Neuron (in vitro differentiated cells): ENCODE measurements around the gene CDYL2.

Experiments used
- H2AFZ ChIP-seq: one replicate; pipeline ENCODE4 v1.6.1; 2013; ENCODE audit warnings: low read depth, mild to moderate bottlenecking, inconsistent platforms, low read length, moderate library complexity
- H3K27me3 ChIP-seq: one replicate; pipeline ENCODE4 v1.6.1; 2013; ENCODE audit warnings: low read length; ENCODE audit not compliant: insufficient read depth
- H3K36me3 ChIP-seq: one replicate; pipeline ENCODE4 v1.6.1; 2013; ENCODE audit warnings: low read length; ENCODE audit not compliant: insufficient read depth
- H3K4me1 ChIP-seq: one replicate; pipeline ENCODE4 v1.6.1; 2013; ENCODE audit warnings: low read length; ENCODE audit not compliant: insufficient read depth
- H3K4me3 ChIP-seq: 2 replicates; pipeline ENCODE4 v1.5.1; 2013; ENCODE audit warnings: mild to moderate bottlenecking, low read length, moderate library complexity
- H3K9me3 ChIP-seq: one replicate; pipeline ENCODE4 v1.6.1; 2013; ENCODE audit warnings: low read length

Gene CDYL2

DNA sequence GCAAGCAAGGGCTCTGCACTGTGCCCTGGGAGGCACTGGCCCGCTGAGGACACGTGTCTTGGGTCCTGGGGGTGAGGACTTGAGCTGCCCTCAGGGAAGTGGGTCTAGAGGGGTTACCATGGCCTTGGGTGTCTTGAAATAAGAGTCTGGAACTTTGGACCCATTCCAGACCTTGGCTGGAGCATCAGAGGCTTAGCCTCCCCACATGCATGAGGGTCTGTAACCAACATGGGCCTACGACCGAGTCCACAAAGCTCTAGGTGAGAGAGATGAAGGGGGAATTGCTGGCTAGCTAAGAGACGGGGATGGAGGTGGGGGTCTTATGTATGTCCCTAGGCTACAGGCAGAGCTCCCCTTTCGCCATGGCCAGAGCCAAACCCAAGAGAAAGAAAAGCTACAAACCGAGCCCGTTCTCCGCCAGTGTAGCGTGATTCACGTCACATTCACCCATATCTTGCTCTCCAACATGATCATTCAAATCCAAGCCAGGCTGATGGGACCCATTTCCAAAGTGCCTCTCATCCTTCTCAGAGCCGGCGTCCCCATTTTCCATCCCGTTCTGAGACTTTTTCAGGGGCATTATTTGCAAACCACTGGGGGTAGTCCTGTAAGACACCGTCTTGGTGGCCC, 120.1 kb downstream of the CDYL2 start:
- no peak overlapping the region for H2AFZ ChIP-seq
- H3K36me3 ChIP-seq, result no peaks in the 10 kb centered on the region
- H3K4me1 ChIP-seq, result no peaks in the 10 kb centered on the region
- H3K9me3 ChIP-seq, result no peaks in the 10 kb centered on the region
- H3K27me3 ChIP-seq, result no peaks in the 10 kb centered on the region
- no peak overlapping the region for H3K4me3 ChIP-seq

- Histone ChIP-seq H3K27me3 (no peaks in the 10 kb centered on the region), H3K4me3 (no peak overlapping the region), H3K36me3 (no peaks in the 10 kb centered on the region), H3K4me1 (no peaks in the 10 kb centered on the region), H2AFZ (no peak overlapping the region), H3K9me3 (no peaks in the 10 kb centered on the region)
Observed at GRCh38 chr16:80683646-80684045, 120.8 kb downstream of the CDYL2 start.

DNA sequence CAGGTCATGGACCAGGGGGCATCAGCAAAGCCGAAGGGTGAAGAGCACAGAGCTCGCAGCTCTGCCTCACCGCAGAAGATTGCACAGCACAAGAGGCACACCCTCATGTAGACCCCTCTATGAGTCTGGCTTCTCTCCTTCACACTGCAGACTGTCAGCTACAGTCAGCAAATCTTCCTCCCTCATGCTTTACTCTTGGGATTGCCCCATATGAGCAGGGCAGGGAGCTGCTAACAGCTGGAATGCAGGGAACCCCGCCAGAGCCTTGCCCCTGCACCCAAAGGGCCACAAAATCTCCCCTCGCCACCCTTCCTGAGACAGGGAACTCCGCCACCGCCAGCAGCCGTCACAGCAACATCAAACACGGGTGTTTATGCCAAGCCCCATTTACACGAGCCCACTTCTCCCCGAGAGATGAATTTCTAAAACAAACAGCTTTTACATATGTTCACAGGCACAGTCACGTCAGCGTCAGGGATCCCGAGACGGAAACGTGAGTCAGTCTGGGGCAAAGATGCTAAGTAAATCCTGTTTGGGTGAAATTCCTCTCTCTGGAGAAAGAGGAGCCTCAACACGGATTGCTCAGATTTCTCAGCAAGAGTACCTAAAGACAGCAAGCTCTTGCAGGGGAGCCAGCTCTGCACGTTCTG, 121.9 kb downstream of the CDYL2 start:
- no peaks in the 10 kb centered on the region for H3K4me1 ChIP-seq
- H3K27me3 ChIP-seq, result no peaks in the 10 kb centered on the region
- no peaks in the 10 kb centered on the region for H3K36me3 ChIP-seq
- H3K4me3 ChIP-seq, result no peak overlapping the region
- H3K9me3 ChIP-seq, result no peaks in the 10 kb centered on the region
- H2AFZ ChIP-seq, result no peak overlapping the region

GRCh38 chr16:80681436-80681835, 123.0 kb downstream of the CDYL2 start:
- no peak overlapping the region for H3K4me3 ChIP-seq
- H3K9me3 ChIP-seq, result no peaks in the 10 kb centered on the region
- no peaks in the 10 kb centered on the region for H3K27me3 ChIP-seq
- H3K36me3 ChIP-seq, result no peaks in the 10 kb centered on the region
- H2AFZ ChIP-seq, result no peak overlapping the region
- no peaks in the 10 kb centered on the region for H3K4me1 ChIP-seq

DNA sequence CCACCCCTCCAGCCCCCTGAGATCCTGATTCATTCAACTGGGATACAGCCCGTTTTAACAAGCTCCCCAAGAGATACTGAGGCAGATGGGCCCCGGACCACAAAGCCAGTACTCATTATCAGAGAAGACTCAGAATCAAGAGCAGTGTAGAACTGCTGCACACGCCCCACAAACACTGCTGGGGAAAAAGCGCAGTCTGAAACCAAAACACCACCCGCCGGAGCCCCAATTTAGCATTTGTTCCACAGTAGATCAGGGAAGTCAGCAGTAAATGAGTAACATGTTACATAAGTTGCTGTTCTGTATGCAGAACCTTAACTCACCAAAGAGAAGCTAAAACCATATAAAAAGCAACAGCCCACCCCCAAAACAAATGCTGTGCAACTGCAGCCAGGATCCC, 123.6 kb downstream of the CDYL2 start:
- no peaks in the 10 kb centered on the region for H3K36me3 ChIP-seq
- no peaks in the 10 kb centered on the region for H3K27me3 ChIP-seq

DNA sequence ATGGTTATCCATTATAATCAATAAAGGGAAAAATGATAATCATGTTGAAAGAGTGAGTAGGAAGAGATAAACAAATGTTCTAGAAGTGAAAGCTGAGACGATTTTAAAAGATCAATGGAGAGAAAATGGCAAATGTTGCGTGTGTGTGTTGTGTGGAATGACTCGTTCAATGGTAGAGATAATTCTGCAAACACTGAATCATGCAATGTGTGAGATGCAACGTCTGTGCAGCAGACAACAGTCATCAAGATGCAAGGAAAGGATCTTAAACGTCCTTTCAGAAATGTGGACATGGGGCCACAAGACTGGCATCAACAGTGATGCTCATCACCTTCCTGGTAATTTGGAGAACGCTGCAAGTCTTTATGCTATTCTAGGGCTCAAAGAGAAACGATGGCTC, 124.4 kb downstream of the CDYL2 start:
- Histone ChIP-seq H3K9me3 (no peaks in the 10 kb centered on the region), H3K4me3 (no peak overlapping the region), H3K4me1 (no peaks in the 10 kb centered on the region), H3K27me3 (no peaks in the 10 kb centered on the region), H3K36me3 (no peaks in the 10 kb centered on the region), H2AFZ (no peak overlapping the region)

More for the DNA sequence above, 123.6 kb downstream of the CDYL2 start:
- no peak overlapping the region for H3K4me3 ChIP-seq
- no peaks in the 10 kb centered on the region for H3K9me3 ChIP-seq
- H3K4me1 ChIP-seq, result no peaks in the 10 kb centered on the region
- no peak overlapping the region for H2AFZ ChIP-seq

GRCh38 chr16:80674884-80675283, 129.5 kb downstream of the CDYL2 start:
- H3K4me3 ChIP-seq, result no peak overlapping the region
- no peaks in the 10 kb centered on the region for H3K36me3 ChIP-seq
- H2AFZ ChIP-seq, result no peak overlapping the region
- peaks cover 3% of the 10 kb centered on the region for H3K27me3 ChIP-seq
- H3K9me3 ChIP-seq, result no peaks in the 10 kb centered on the region
- H3K4me1 ChIP-seq, result no peaks in the 10 kb centered on the region

DNA sequence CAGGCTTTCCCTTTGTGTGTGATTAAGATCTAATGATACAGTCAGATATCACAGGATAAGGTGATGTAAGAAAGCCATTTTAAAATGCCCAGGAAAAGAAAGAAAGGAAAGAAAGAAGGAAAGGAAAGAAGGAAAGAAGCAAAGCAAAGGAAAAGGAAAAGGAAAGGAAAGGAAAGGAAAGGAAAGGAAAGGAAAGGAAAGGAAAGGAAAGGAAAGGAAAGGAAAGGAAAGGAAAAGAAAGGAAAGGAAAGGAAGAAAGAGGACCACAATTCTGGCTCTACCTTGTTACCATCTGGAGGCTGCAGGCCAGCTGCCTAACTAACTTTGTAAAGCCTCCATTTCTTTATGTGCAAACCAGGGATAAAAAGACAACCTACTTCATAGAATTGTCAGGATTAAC, 132.0 kb downstream of the CDYL2 start:
- H3K4me3 ChIP-seq, result no peak overlapping the region
- no peaks in the 10 kb centered on the region for H3K9me3 ChIP-seq
- H3K4me1 ChIP-seq, result no peaks in the 10 kb centered on the region
- no peak overlapping the region for H2AFZ ChIP-seq
- peaks cover 3% of the 10 kb centered on the region for H3K27me3 ChIP-seq
- H3K36me3 ChIP-seq, result no peaks in the 10 kb centered on the region

DNA sequence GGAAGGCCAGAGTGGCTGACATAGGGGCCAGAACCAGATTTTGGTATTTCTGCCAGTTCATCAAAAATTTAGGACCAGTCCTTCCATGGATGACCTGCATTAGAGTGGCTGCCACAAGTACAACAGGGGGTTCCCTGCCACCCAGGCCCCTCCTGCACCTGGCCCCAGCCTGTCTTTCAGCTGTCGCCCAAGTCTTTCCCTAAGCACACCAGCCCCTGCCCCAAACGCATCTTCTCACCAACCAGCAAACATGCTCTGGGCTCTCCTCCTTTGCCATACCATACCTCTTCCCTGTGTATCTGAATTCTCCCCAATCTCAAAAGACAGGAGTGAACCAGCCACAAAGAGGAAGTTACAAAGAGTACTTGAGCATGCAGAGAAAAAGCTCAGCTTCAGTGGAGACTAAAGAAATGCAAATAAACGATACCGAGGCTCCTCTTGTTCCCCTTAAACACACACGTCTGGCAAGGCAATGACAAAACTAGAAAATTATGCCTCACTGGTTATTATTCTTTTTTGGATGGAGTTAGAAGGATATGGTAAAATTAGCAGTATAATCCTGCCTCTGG, 133.0 kb downstream of the CDYL2 start:
- H3K27me3 ChIP-seq, result peaks cover 3% of the 10 kb centered on the region
- no peaks in the 10 kb centered on the region for H3K9me3 ChIP-seq
- no peaks in the 10 kb centered on the region for H3K4me1 ChIP-seq
- H2AFZ ChIP-seq, result no peak overlapping the region
- no peak overlapping the region for H3K4me3 ChIP-seq
- H3K36me3 ChIP-seq, result no peaks in the 10 kb centered on the region

DNA sequence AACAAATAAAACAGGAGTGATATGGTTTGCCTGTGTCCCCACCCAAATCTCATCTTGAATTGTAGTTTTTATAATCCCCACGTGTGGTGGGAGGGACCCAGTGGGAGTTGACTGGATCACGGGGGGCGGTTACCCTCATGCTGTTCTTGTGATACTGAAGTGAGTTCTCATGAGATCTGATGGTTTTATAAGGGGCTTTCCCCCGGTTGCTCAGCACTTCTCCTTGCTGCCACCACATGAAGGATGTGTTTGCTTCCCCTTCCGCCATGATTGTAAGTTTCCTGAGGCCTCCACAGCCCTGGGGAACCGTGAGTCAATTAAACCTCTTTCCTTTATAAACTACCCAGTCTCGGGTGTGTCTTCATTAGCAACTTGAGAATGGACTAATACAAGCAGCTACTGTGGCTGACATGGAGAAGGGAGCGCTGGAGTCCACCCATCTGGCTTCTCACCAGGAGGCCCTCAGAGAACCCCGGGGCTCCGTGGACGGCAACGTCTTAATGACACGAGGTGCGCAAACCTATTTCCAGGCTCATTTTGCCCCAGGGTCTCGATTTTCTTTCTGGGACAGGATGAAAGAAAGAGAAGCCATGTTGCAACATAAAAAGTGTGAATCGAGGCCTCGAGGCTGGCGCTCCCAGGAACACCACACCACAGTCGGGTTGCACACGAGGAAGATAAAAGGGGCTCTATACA, 134.1 kb downstream of the CDYL2 start:
- no peak overlapping the region for H3K4me3 ChIP-seq
- no peaks in the 10 kb centered on the region for H3K4me1 ChIP-seq
- H3K9me3 ChIP-seq, result no peaks in the 10 kb centered on the region
- peaks cover 3% of the 10 kb centered on the region for H3K27me3 ChIP-seq
- no peak overlapping the region for H2AFZ ChIP-seq
- H3K36me3 ChIP-seq, result no peaks in the 10 kb centered on the region

GRCh38 chr16:80669673-80670072, 134.7 kb downstream of the CDYL2 start:
- H3K4me3 ChIP-seq, result no peak overlapping the region
- H3K9me3 ChIP-seq, result no peaks in the 10 kb centered on the region
- no peak overlapping the region for H2AFZ ChIP-seq
- H3K36me3 ChIP-seq, result no peaks in the 10 kb centered on the region
- no peaks in the 10 kb centered on the region for H3K4me1 ChIP-seq
- H3K27me3 ChIP-seq, result peaks cover 3% of the 10 kb centered on the region

DNA sequence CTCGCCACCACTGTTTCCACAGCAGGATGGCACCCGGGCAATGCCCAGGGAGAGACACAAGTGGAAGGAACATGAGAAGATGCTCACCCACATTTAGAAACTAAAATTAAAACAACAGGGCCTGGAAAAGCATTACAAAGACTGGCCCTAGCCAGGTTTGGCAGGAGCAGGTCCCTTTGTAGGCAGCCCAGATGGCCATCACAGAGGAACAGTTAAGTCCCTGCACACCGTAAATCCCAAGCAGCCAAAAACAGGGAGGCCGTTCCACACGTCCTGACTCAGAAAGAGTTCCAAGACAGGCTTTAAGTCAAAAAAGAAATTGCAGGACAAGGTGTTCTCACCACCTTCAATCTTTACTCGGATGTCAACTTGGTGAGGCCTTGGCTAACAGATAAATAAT, 136.5 kb downstream of the CDYL2 start:
- Histone ChIP-seq H3K4me3 (no peak overlapping the region), H3K9me3 (no peaks in the 10 kb centered on the region), H3K27me3 (peaks cover 3% of the 10 kb centered on the region), H2AFZ (no peak overlapping the region), H3K36me3 (no peaks in the 10 kb centered on the region), H3K4me1 (no peaks in the 10 kb centered on the region)

GRCh38 chr16:80667251-80667560, 137.2 kb downstream of the CDYL2 start:
- no peaks in the 10 kb centered on the region for H3K36me3 ChIP-seq
- no peaks in the 10 kb centered on the region for H3K4me1 ChIP-seq
- H3K27me3 ChIP-seq, result no peaks in the 10 kb centered on the region
- H3K4me3 ChIP-seq, result no peak overlapping the region
- no peaks in the 10 kb centered on the region for H3K9me3 ChIP-seq
- H2AFZ ChIP-seq, result no peak overlapping the region
